ENCODE data around the gene SCARB1.

Gene SCARB1

GRCh38 chr12:124802361-124802760, 61.3 kb downstream of the SCARB1 start:
- Histone ChIP-seq H3K9ac (ENCODE audit: low read depth, low read length) (no peak overlapping the region), H3K4me1 (ENCODE audit: insufficient read depth, low read length) (peaks cover 6% of the 10 kb centered on the region; the same call in 1 of the 2 replicates), H3K9me3 (ENCODE audit: control insufficient read depth, insufficient read depth, low read length) (no peaks in the 10 kb centered on the region), H3K36me3 (ENCODE audit: insufficient read depth, low read length) (no peaks in the 10 kb centered on the region; the same call in 1 of the 2 replicates)

GRCh38 chr12:124800506-124800905, 63.2 kb downstream of the SCARB1 start:
- no peaks in the 10 kb centered on the region for H3K36me3 ChIP-seq (ENCODE audit: insufficient read depth, low read length)
- no peaks in the 10 kb centered on the region for H3K9me3 ChIP-seq (ENCODE audit: control insufficient read depth, insufficient read depth, low read length)
- peaks cover 16% of the 10 kb centered on the region for H3K4me1 ChIP-seq (ENCODE audit: insufficient read depth, low read length)
- no peak overlapping the region for H3K9ac ChIP-seq (ENCODE audit: low read depth, low read length)

- H3K9me3 ChIP-seq (ENCODE audit: control insufficient read depth, insufficient read depth, low read length), result no peaks in the 10 kb centered on the region
- H3K36me3 ChIP-seq (ENCODE audit: insufficient read depth, low read length), result no peaks in the 10 kb centered on the region
- peaks cover 12% of the 10 kb centered on the region for H3K4me1 ChIP-seq (ENCODE audit: insufficient read depth, low read length)
- no peak overlapping the region for H3K9ac ChIP-seq (ENCODE audit: low read depth, low read length)
Observed at GRCh38 chr12:124797321-124797720, 66.3 kb downstream of the SCARB1 start.

GRCh38 chr12:124796303-124796960, 67.2 kb downstream of the SCARB1 start:
- Histone ChIP-seq H3K4me1 (ENCODE audit: insufficient read depth, low read length) (peaks cover 12% of the 10 kb centered on the region), H3K36me3 (ENCODE audit: insufficient read depth, low read length) (no peaks in the 10 kb centered on the region), H3K9ac (ENCODE audit: low read depth, low read length) (no peak overlapping the region), H3K9me3 (ENCODE audit: control insufficient read depth, insufficient read depth, low read length) (no peaks in the 10 kb centered on the region)

GRCh38 chr12:124795081-124795948, 68.3 kb downstream of the SCARB1 start:
- H3K36me3 ChIP-seq (ENCODE audit: insufficient read depth, low read length), result no peaks in the 10 kb centered on the region

GRCh38 chr12:124792961-124793441, 70.7 kb downstream of the SCARB1 start:
- H3K36me3 ChIP-seq (ENCODE audit: insufficient read depth, low read length), result no peaks in the 10 kb centered on the region
- H3K9me3 ChIP-seq (ENCODE audit: control insufficient read depth, insufficient read depth, low read length), result no peaks in the 10 kb centered on the region
- H3K9ac ChIP-seq (ENCODE audit: low read depth, low read length), result no peak overlapping the region
- H3K4me1 ChIP-seq (ENCODE audit: insufficient read depth, low read length), result peaks cover 12% of the 10 kb centered on the region

More at GRCh38 chr12:124795081-124795948, 68.3 kb downstream of the SCARB1 start:
- H3K4me1 ChIP-seq (ENCODE audit: insufficient read depth, low read length), result peaks cover 12% of the 10 kb centered on the region
- H3K9ac ChIP-seq (ENCODE audit: low read depth, low read length), result no peak overlapping the region
- H3K9me3 ChIP-seq (ENCODE audit: control insufficient read depth, insufficient read depth, low read length), result no peaks in the 10 kb centered on the region

- H3K4me1 ChIP-seq (ENCODE audit: insufficient read depth, low read length), result peaks cover 7% of the 10 kb centered on the region
- no peak overlapping the region for H3K9ac ChIP-seq (ENCODE audit: low read depth, low read length)
- no peaks in the 10 kb centered on the region for H3K36me3 ChIP-seq (ENCODE audit: insufficient read depth, low read length)
- H3K9me3 ChIP-seq (ENCODE audit: control insufficient read depth, insufficient read depth, low read length), result no peaks in the 10 kb centered on the region
Observed at GRCh38 chr12:124792156-124792555, 71.5 kb downstream of the SCARB1 start.

GRCh38 chr12:124790650-124791400, 72.8 kb downstream of the SCARB1 start:
- no peak overlapping the region for H3K9ac ChIP-seq (ENCODE audit: low read depth, low read length)
- no peaks in the 10 kb centered on the region for H3K9me3 ChIP-seq (ENCODE audit: control insufficient read depth, insufficient read depth, low read length)
- no peaks in the 10 kb centered on the region for H3K4me1 ChIP-seq (ENCODE audit: insufficient read depth, low read length)
- H3K36me3 ChIP-seq (ENCODE audit: insufficient read depth, low read length), result peaks cover 5% of the 10 kb centered on the region; the same call in 1 of the 2 replicates

GRCh38 chr12:124788936-124789555, 74.6 kb downstream of the SCARB1 start:
- H3K9me3 ChIP-seq (ENCODE audit: control insufficient read depth, insufficient read depth, low read length), result no peaks in the 10 kb centered on the region
- no peak overlapping the region for H3K9ac ChIP-seq (ENCODE audit: low read depth, low read length)
- H3K36me3 ChIP-seq (ENCODE audit: insufficient read depth, low read length), result peaks cover 10% of the 10 kb centered on the region

GRCh38 chr12:124786061-124786964, 77.4 kb downstream of the SCARB1 start:
- Histone ChIP-seq H3K4me1 (ENCODE audit: insufficient read depth, low read length) (no peaks in the 10 kb centered on the region; the same call in 1 of the 2 replicates), H3K9ac (ENCODE audit: low read depth, low read length) (no peak overlapping the region; the same call in 1 of the 2 replicates), H3K36me3 (ENCODE audit: insufficient read depth, low read length) (peaks cover 16% of the 10 kb centered on the region), H3K9me3 (ENCODE audit: control insufficient read depth, insufficient read depth, low read length) (no peaks in the 10 kb centered on the region)

More at GRCh38 chr12:124788936-124789555, 74.6 kb downstream of the SCARB1 start:
- no peaks in the 10 kb centered on the region for H3K4me1 ChIP-seq (ENCODE audit: insufficient read depth, low read length)

GRCh38 chr12:124784871-124785572, 78.6 kb downstream of the SCARB1 start:
- no peaks in the 10 kb centered on the region for H3K9me3 ChIP-seq (ENCODE audit: control insufficient read depth, insufficient read depth, low read length)
- H3K36me3 ChIP-seq (ENCODE audit: insufficient read depth, low read length), result peaks cover 16% of the 10 kb centered on the region
- H3K4me1 ChIP-seq (ENCODE audit: insufficient read depth, low read length), result no peaks in the 10 kb centered on the region; the same call in 1 of the 2 replicates
- H3K9ac ChIP-seq (ENCODE audit: low read depth, low read length), result no peak overlapping the region

GRCh38 chr12:124783087-124783486, 80.6 kb downstream of the SCARB1 start:
- Histone ChIP-seq H3K9ac (ENCODE audit: low read depth, low read length) (no peak overlapping the region), H3K36me3 (ENCODE audit: insufficient read depth, low read length) (peaks cover 16% of the 10 kb centered on the region), H3K9me3 (ENCODE audit: control insufficient read depth, insufficient read depth, low read length) (no peaks in the 10 kb centered on the region), H3K4me1 (ENCODE audit: insufficient read depth, low read length) (no peaks in the 10 kb centered on the region; the same call in 1 of the 2 replicates)

All from ES-I3 (cell line).